ENCODE results near the gene COX7A2L. TPM values are rescaled to one million over a fixed set of nuclear protein-coding genes. Genes with fewer than 3 reads are reported as not detected.

COX7A2L gene
- total and polyA plus RNA-seq, 9 of the 15 experiments (the other 6 are each of a cell fraction or from before 2014, with no cell fraction given): 118 to 481 (median 163) TPM

- ChIA-PET CTCF (ENCODE audit: low intra/inter-chr PET ratio) (no interaction called here), POLR2A (interaction anchor here (0.6 kb wide), 1 partner anchor 32 kb away, joined by 3 read pairs; no protein-coding TSS in a partner anchor)
- no peaks in the 10 kb centered on the region for H3K9me3 ChIP-seq (replicated peaks; ENCODE audit: control insufficient read depth, insufficient read depth, low read depth, low read length)
- H3K79me2 ChIP-seq (ENCODE audit: control insufficient read depth, insufficient read depth, low read length): no peaks in the 10 kb centered on the region; the same call in 2 of the 3 replicates
- no peak overlapping the region for H3K4me2 ChIP-seq (ENCODE audit: insufficient read depth, low read length)
- H2AFZ ChIP-seq (ENCODE audit: low read depth, low read length): no peak overlapping the region
- no peak overlapping the region for H3K4me3 ChIP-seq
- H3K27me3 ChIP-seq (ENCODE audit: control insufficient read depth in 2 of 2, insufficient read depth in 2 of 2, low read length in 2 of 2): no peaks in the 10 kb centered on the region
- H3K27ac ChIP-seq (ENCODE audit: extremely low read depth, low read depth, low read length): no peak overlapping the region
- intact Hi-C loops (cut with micrococcal nuclease): no loop called here
- FAIRE-seq (no peak), DNase-seq (ENCODE audit: extremely low read depth in 1 of 4, low spot score in 3 of 4) (no peak), ATAC-seq (no peak)
- peaks cover 0 to 8% of the 10 kb centered on the region in 2 experiments; a peak in 2 of 5 replicates for H3K4me1 ChIP-seq (replicated peaks in 1 of 2; ENCODE audit: control insufficient read depth in 2 of 2, insufficient read depth in 2 of 2, low read length in 2 of 2)
- in situ Hi-C loops (cut with MboI): no loop called here
- WGBS (ENCODE audit: insufficient coverage, low coverage, missing lambda C conversion rate): 93% methylated on average over 9 of the region's 9 CpGs
- no TSS peak for BruUV-seq (replicated peaks)
- no peak overlapping the region for H3K9ac ChIP-seq (ENCODE audit: insufficient read depth in 1 of 2, low read depth in 2 of 2, low read length in 2 of 2)
- TF ChIP-seq ATF1 (CRISPR knock-in tag; IDR thresholded peaks at IDR 0.05) (no peak), ATF1 (tag; IDR thresholded peaks at IDR 0.05) (no peak), ZNF146 (CRISPR knock-in tag; IDR thresholded peaks at IDR 0.05; ENCODE audit: unreplicated experiment) (no peak), E2F4 (CRISPR knock-in tag; IDR thresholded peaks at IDR 0.05; ENCODE audit: low read depth) (no peak), ZNF316 (IDR thresholded peaks at IDR 0.05) (peak; percentile 19; the same call in 1 of the 2 replicates), ILK (tag; IDR thresholded peaks at IDR 0.05; ENCODE audit: borderline replicate concordance, low read depth) (no peak)
- H4K20me1 ChIP-seq (replicated peaks; ENCODE audit: control insufficient read depth, insufficient read depth, low read length): no peaks in the 10 kb centered on the region
- H3K9me1 ChIP-seq (ENCODE audit: control insufficient read depth, insufficient read depth, low read length): no peaks in the 10 kb centered on the region
- peaks cover 73% of the 10 kb centered on the region for H3K36me3 ChIP-seq (ENCODE audit: control insufficient read depth, insufficient read depth, low read length)
Measured at GRCh38 chr2:42336361-42336965, 24.6 kb downstream of the COX7A2L start.
